SK-N-SH (cell line): Measurements from ENCODE around the gene HAUS6.

Experiments used
- CTCF ChIP-seq: fragments of 200-600 bp; sonication (generic); IDR thresholded peaks from 2 replicates; pipeline ENCODE4 v1.6.1; 2017; ENCODE audit warnings: antibody characterized with exemption, mild to moderate bottlenecking, moderate library complexity
- EZH2phosphoT487 ChIP-seq: fragments of 200-600 bp; sonication (generic); IDR thresholded peaks from 2 replicates; pipeline ENCODE4 v1.6.1; 2017; ENCODE audit warnings: low read depth, mixed run types, mild to moderate bottlenecking, antibody characterized with exemption, moderate library complexity, borderline replicate concordance
- FOSL2 ChIP-seq: IDR thresholded peaks from 2 replicates; pipeline ENCODE4 v1.4.0; 2012; ENCODE audit warnings: low read depth, mild to moderate bottlenecking, moderate library complexity, borderline replicate concordance
- FOXM1 ChIP-seq: IDR thresholded peaks from 2 replicates; pipeline ENCODE4 v1.4.0; 2012; ENCODE audit warnings: low read depth, mild to moderate bottlenecking
- GABPA ChIP-seq: IDR thresholded peaks from 2 replicates; pipeline ENCODE4 v1.4.0; 2012; ENCODE audit warnings: low read depth, mild to moderate bottlenecking
- JUND ChIP-seq: IDR thresholded peaks from 2 replicates; pipeline ENCODE4 v1.4.0; 2012
- MAX ChIP-seq: IDR thresholded peaks from 2 replicates; pipeline ENCODE4 v1.4.0; 2012; ENCODE audit warnings: low read depth
- NFIC ChIP-seq: IDR thresholded peaks from 2 replicates; pipeline ENCODE4 v1.4.0; 2012; ENCODE audit warnings: borderline replicate concordance
- POLR2AphosphoS5 ChIP-seq: IDR thresholded peaks from 2 replicates; pipeline ENCODE4 v1.6.1; 2012; ENCODE audit warnings: low read depth, low read length
- RAD21 ChIP-seq: IDR thresholded peaks from 2 replicates; pipeline ENCODE4 v1.6.1; 2012; ENCODE audit warnings: mild to moderate bottlenecking, low read length
- RXRA ChIP-seq: IDR thresholded peaks from 2 replicates; pipeline ENCODE4 v1.4.0; 2012; ENCODE audit warnings: low read depth, mild to moderate bottlenecking, borderline replicate concordance
- SIN3A ChIP-seq: IDR thresholded peaks from 2 replicates; pipeline ENCODE4 v1.6.1; 2012; ENCODE audit warnings: low read depth, mild to moderate bottlenecking, low read length, moderate library complexity, borderline replicate concordance
- USF1 ChIP-seq: IDR thresholded peaks from 2 replicates; pipeline ENCODE4 v1.4.0; 2012; ENCODE audit warnings: low read depth, borderline replicate concordance
- ZBTB33 ChIP-seq: IDR thresholded peaks from 2 replicates; pipeline ENCODE4 v1.4.0; 2012; ENCODE audit warnings: low read depth, borderline replicate concordance

- no peak for TF ChIP-seq RAD21
- no peak for TF ChIP-seq FOSL2
- no peak for TF ChIP-seq GABPA
- no peak for TF ChIP-seq NFIC
- TF ChIP-seq MAX: no peak
- no peak for TF ChIP-seq ZBTB33
- TF ChIP-seq CTCF: no peak
- TF ChIP-seq POLR2AphosphoS5: no peak
- no peak for TF ChIP-seq EZH2phosphoT487
- TF ChIP-seq FOXM1: no peak
- no peak for TF ChIP-seq JUND
- TF ChIP-seq USF1: no peak
- no peak for TF ChIP-seq RXRA
- TF ChIP-seq SIN3A: no peak
These were observed 43.2 kb upstream of the HAUS6 start for GRCh38 chr9:19145881-19146280.
